ENCODE measurements around the gene LAPTM5. TPM values are rescaled to one million over a fixed set of nuclear protein-coding genes. Genes with fewer than 3 reads are reported as not detected.

Gene LAPTM5
- total and polyA plus RNA-seq, 2 of the 13 experiments (the other 11 are each of a cell fraction or from before 2014, with no cell fraction given): 0.41 to 0.86 TPM

GRCh38 chr1:30745156-30745833, 12.3 kb downstream of the LAPTM5 start:
- Histone ChIP-seq H3K79me2 (ENCODE audit: insufficient read depth, low read length) (no peaks in the 10 kb centered on the region), H3K36me3 (replicated peaks in 1 of 2; ENCODE audit: control insufficient read depth in 1 of 2, insufficient read depth in 2 of 2, low read length in 2 of 2) (no peaks in the 10 kb centered on the region), H3K4me2 (ENCODE audit: low read depth, low read length) (peak overlapping the region; percentile 61), H2AFZ (ENCODE audit: low read length) (no peak overlapping the region), H3K4me1 (ENCODE audit: insufficient read depth, low read length) (peaks cover 84% of the 10 kb centered on the region), H3K4me3 (replicated peaks in 1 of 3; ENCODE audit: insufficient read depth in 1 of 3, low read depth in 2 of 3, low read length in 3 of 3) (peak overlapping the region in 1 of 3 experiments; percentile 34; a peak in 1 of 6 replicates), H3K27me3 (ENCODE audit: control insufficient read depth in 1 of 2, insufficient read depth in 2 of 2, low read length in 2 of 2) (no peaks in the 10 kb centered on the region), H3K27ac (ENCODE audit: extremely low read length, insufficient read depth, low read length) (no peak overlapping the region), H3K9me3 (ENCODE audit: low read length) (no peaks in the 10 kb centered on the region), H3K9ac (ENCODE audit: insufficient read depth, low read depth, low read length) (no peak overlapping the region), H4K20me1 (ENCODE audit: insufficient read depth, low read length) (no peaks in the 10 kb centered on the region)
- no TSS peak for BruUV-seq (replicated peaks)
- ChIA-PET POLR2A (interaction anchor here (0.9 to 2.3 kb wide), 3 partner anchors 13 to 38 kb away, joined by 3 to 9 read pairs (median 5); partner anchors contain the start of gene LAPTM5), CTCF (ENCODE audit: low intra/inter-chr PET ratio, low total read pairs) (no interaction called here)
- no peak for FAIRE-seq
- intact Hi-C loops (cut with micrococcal nuclease; ENCODE audit: unreplicated experiment) (no loop called here), in situ Hi-C loops (cut with HindIII; ENCODE audit: extremely low pct_ligation_motif_present, low pct_unique_long_range_greater_than_20kb) (no loop called here)
- peak; percentile 71 for ATAC-seq
- peak; percentile 56 for DNase-seq (ENCODE audit: low spot score)
- 9% methylated on average over 11 of the region's 14 CpGs for WGBS (ENCODE audit: low lambda C conversion rate)
- TF ChIP-seq ZNF281 (CRISPR knock-in tag; IDR thresholded peaks at IDR 0.05; ENCODE audit: borderline replicate concordance): peak; percentile 83
- TF ChIP-seq FOSL2 (CRISPR knock-in tag; IDR thresholded peaks at IDR 0.05): 0 out of 2 replicates have a peak, but pooled peaks have one; percentile 16
- TF ChIP-seq ZNF335 (CRISPR knock-in tag; IDR thresholded peaks at IDR 0.05): no peak
- peak; percentile 55 for TF ChIP-seq GATAD2A (CRISPR knock-in tag; IDR thresholded peaks at IDR 0.05)
- TF ChIP-seq ARID5B (CRISPR knock-in tag; IDR thresholded peaks at IDR 0.05): 0 out of 2 replicates have a peak, but pooled peaks have one; percentile 20
- peak; percentile 28; the same call in 1 of the 2 replicates for TF ChIP-seq ZNF629 (CRISPR knock-in tag; conservative IDR thresholded peaks at IDR 0.05)
- TF ChIP-seq BCL3 (CRISPR knock-in tag; IDR thresholded peaks at IDR 0.05): no peak
- TF ChIP-seq PATZ1 (CRISPR knock-in tag; IDR thresholded peaks at IDR 0.05): 0 out of 2 replicates have a peak, but pooled peaks have one; percentile 29
- peak; percentile 80 for TF ChIP-seq ZNF768 (CRISPR knock-in tag; IDR thresholded peaks at IDR 0.05)
- 0 out of 2 replicates have a peak, but pooled peaks have one; percentile 14 for TF ChIP-seq HHEX (CRISPR knock-in tag; IDR thresholded peaks at IDR 0.05)

Data from HepG2 (cell line).